Peyer's patch (tissue), 4 donors: ENCODE results near the gene TAS1R2. TPM values are rescaled to one million over a fixed set of nuclear protein-coding genes. Genes with fewer than 3 reads are reported as not detected.

Experiments
- DNase-seq, 3 donors: peaks; one replicate each; pipeline ENCODE4 v3.0.0-alpha.2; 2017 to 2019
- H3K27ac ChIP-seq, 4 donors: fragments of 200-600 bp; sonication (generic); one replicate each; pipeline ENCODE4 v1.5.1; 2016 to 2019
- H3K27me3 ChIP-seq, 2 donors: fragments of 200-600 bp; sonication (generic); one replicate each; pipeline ENCODE4 v1.5.1; 2019
- H3K36me3 ChIP-seq, 3 donors: fragments of 200-600 bp; sonication (generic); one replicate each; pipeline ENCODE4 v1.5.1; 2016 to 2019
- H3K4me1 ChIP-seq, 4 donors: fragments of 200-600 bp; sonication (generic); one replicate each; pipeline ENCODE4 v1.5.1; 2016 to 2019
- H3K4me3 ChIP-seq, 4 donors: fragments of 200-600 bp; sonication (generic); 1 replicate in 3 of 4; 2 replicates in 1 of 4; pipeline ENCODE4 v1.5.1; 2016 to 2019; ENCODE audit warnings: mild to moderate bottlenecking in 1 of 4
- H3K9me3 ChIP-seq, 4 donors: fragments of 200-600 bp; sonication (generic); one replicate each; pipeline ENCODE4 v1.5.1; 2016 to 2019; ENCODE audit warnings: mild to moderate bottlenecking in 1 of 4
- POLR2A ChIP-seq, 2 donors: fragments of 450-650 bp; IDR thresholded peaks; one replicate each; pipeline ENCODE4 v1.5.1; 2017; ENCODE audit warnings: antibody characterized with exemption in 2 of 2, mild to moderate bottlenecking in 2 of 2, moderate library complexity in 2 of 2
- total RNA-seq, 4 donors: library from RNA; depleted of rRNA; stranded (reverse); fragments of >200 nt; gene quantifications; one replicate each; pipeline ENCODE4 v1.1.0, GENCODE V29; 2016
- TF ChIP-seq, protein P1 (sequence below), 6 experiments: fragments of 450-650 bp in 4 of 6; fragments of 200-600 bp in 2 of 6; sonication (generic) in 1 of 6; IDR thresholded peaks; one replicate each; pipeline ENCODE4 v1.5.1; 2017 to 2019; ENCODE audit warnings: antibody characterized with exemption in 6 of 6, mild to moderate bottlenecking in 3 of 6, moderate library complexity in 1 of 6

Gene TAS1R2
- total RNA-seq, 4 donors from 2014 or later: 0.35 TPM; not detected in 3

DNA sequence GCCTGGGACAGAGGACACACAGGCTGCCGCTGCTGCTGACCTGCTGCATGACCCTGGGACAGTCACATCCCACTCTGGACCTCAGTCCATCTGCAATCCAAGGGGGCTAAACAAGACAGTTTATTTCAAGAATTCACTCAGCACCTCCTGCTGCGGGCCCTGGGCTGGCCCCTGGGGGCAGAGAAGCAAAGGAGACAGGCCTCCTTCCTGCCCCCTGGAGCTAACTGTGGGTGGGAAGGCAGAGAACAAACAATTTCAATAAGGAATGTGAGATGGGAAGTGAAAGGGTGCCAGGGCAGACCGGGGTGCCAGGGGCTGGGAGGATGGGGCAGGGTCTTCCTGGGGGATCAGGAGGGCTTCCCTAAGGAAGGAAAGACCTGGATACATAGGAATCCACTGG, 60.0 kb downstream of the TAS1R2 start:
- DNase-seq: peak in 1 of 3 donors; percentile 6
- TF ChIP-seq, protein P1, sequence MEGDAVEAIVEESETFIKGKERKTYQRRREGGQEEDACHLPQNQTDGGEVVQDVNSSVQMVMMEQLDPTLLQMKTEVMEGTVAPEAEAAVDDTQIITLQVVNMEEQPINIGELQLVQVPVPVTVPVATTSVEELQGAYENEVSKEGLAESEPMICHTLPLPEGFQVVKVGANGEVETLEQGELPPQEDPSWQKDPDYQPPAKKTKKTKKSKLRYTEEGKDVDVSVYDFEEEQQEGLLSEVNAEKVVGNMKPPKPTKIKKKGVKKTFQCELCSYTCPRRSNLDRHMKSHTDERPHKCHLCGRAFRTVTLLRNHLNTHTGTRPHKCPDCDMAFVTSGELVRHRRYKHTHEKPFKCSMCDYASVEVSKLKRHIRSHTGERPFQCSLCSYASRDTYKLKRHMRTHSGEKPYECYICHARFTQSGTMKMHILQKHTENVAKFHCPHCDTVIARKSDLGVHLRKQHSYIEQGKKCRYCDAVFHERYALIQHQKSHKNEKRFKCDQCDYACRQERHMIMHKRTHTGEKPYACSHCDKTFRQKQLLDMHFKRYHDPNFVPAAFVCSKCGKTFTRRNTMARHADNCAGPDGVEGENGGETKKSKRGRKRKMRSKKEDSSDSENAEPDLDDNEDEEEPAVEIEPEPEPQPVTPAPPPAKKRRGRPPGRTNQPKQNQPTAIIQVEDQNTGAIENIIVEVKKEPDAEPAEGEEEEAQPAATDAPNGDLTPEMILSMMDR (IDR thresholded peaks at IDR 0.05): no peak
- no peak for TF ChIP-seq POLR2A (IDR thresholded peaks at IDR 0.05)

DNA sequence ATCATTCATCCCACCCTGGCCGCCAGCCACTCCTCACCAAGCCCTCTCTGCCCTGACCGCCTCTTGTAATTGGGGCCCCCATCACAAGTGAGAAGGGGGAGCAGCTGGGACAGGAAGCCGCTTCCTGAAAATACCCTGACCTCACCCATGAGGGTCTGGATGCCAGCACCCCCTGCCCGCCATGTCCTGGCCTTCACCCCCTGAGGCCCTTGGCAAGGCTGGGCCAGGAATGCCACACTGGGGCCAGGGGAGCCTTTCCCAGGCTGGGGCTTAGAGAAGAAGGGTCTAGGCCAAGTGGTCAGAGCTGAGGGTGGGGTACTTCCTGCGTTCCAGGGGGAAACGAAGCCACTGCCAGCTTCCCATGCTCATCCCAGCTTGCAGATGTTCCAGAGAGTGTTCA, 60.5 kb downstream of the TAS1R2 start:
- Histone ChIP-seq H3K27me3 (no peaks in the 10 kb centered on the region), H3K9me3 (no peaks in the 10 kb centered on the region), H3K4me1 (no peaks in the 10 kb centered on the region), H3K4me3 (no peak overlapping the region), H3K36me3 (no peaks in the 10 kb centered on the region), H3K27ac (no peak overlapping the region)
- DNase-seq: peak in 1 of 3 donors; percentile 32
- TF ChIP-seq, protein P1 (IDR thresholded peaks at IDR 0.05): no peak
- no peak for TF ChIP-seq POLR2A (IDR thresholded peaks at IDR 0.05)

More for the DNA sequence above, 60.0 kb downstream of the TAS1R2 start:
- Histone ChIP-seq H3K27ac (no peak overlapping the region), H3K27me3 (no peaks in the 10 kb centered on the region), H3K4me1 (no peaks in the 10 kb centered on the region), H3K9me3 (no peaks in the 10 kb centered on the region), H3K4me3 (no peak overlapping the region), H3K36me3 (no peaks in the 10 kb centered on the region)

DNA sequence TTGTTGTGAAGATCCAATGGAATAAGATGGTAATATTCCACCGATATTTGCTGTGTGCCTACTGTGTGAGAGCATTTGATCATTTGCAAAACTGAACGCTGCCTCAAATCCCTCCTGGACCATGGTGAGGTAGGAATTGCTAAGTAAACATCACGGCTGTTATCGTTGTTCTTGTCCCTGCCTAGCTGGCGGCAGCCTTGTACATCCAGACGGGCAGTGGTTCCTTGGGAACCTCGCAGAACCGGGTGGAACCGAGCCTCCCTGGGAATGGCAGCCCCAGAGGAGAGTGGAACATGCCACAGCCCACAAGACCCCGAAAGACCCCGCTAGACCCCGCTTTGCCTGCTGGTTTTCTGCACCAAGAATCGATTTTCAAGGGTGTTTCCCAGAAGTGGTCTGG, 60.9 kb downstream of the TAS1R2 start:
- Histone ChIP-seq H3K27ac (no peak overlapping the region), H3K36me3 (no peaks in the 10 kb centered on the region), H3K9me3 (no peaks in the 10 kb centered on the region), H3K27me3 (no peaks in the 10 kb centered on the region), H3K4me3 (no peak overlapping the region), H3K4me1 (no peaks in the 10 kb centered on the region)
- TF ChIP-seq, protein P1 (IDR thresholded peaks at IDR 0.05): no peak
- no peak for TF ChIP-seq POLR2A (IDR thresholded peaks at IDR 0.05)
- DNase-seq: peak in 1 of 3 donors; percentile 8

DNA sequence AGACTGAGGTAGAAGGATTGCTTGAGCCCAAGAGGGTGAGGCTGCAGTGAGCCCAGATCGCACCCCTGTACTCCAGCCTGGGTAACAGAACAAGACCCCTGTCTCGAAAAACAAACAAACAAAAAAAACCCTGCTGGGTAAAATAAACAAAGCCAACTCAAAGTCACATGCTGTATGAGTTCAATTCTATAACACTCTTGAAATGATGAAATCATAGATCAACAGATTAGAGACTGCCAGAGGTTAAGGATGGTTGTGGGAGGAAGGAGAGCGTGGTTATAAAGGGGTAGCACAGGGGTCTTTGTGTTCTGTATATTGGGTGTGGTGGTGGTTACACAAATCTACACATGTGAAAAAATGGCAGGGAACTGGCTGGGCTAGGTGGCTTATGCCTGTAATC, 62.5 kb downstream of the TAS1R2 start:
- Histone ChIP-seq H3K36me3 (no peaks in the 10 kb centered on the region), H3K9me3 (peaks cover 0 to 2% (median 0%) of the 10 kb centered on the region in 4 donors), H3K27me3 (no peaks in the 10 kb centered on the region), H3K4me3 (no peak overlapping the region), H3K4me1 (no peaks in the 10 kb centered on the region), H3K27ac (no peak overlapping the region)
- TF ChIP-seq, protein P1 (IDR thresholded peaks at IDR 0.05): no peak
- no peak for TF ChIP-seq POLR2A (IDR thresholded peaks at IDR 0.05)
- DNase-seq: no peak

DNA sequence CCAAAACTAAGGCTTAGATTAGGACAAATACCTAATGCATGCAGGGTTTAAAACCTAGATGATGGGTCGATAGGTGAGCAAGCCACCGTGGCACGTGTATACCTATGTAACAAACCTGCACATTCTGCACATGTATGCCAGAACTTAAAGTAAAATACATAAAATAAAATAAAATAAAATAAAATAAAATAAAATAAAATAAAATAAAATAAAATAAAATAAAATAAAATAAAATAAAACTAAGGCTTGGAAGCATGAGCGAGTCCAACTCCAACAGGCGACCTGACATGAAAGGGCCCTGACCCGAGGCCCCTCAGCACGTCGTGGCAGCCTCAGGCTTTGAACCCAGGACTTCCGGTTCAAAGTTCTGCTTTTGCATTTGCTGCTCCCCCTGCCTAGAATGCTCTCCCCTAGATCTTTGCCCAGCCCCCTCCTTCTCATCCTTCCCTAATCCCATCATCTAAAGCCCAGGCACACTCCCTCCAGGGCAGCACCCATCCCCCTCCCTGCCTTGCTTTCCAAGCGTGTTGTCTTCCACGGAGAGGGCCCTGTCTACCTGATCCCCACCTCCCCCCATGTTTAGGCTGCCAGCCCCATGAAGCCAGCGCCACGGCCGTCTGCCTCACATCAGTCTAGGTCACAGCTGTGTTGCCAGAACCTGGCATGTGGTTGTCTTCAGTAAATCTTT, 64.3 kb downstream of the TAS1R2 start:
- no peak overlapping the region for H3K4me3 ChIP-seq
- peaks cover 0 to 2% (median 0%) of the 10 kb centered on the region in 4 donors for H3K9me3 ChIP-seq
- H3K36me3 ChIP-seq: no peaks in the 10 kb centered on the region
- TF ChIP-seq, protein P1 (IDR thresholded peaks at IDR 0.05): no peak
- TF ChIP-seq POLR2A (IDR thresholded peaks at IDR 0.05): no peak
- no peaks in the 10 kb centered on the region for H3K4me1 ChIP-seq
- H3K27me3 ChIP-seq: no peaks in the 10 kb centered on the region
- no peak for DNase-seq
- no peak overlapping the region for H3K27ac ChIP-seq
